Liver (tissue), 9 donors: Measurements from ENCODE around the gene GGTLC2. TPM values are rescaled to one million over a fixed set of nuclear protein-coding genes. Genes with fewer than 3 reads are reported as not detected.
"Not testable (repeated sequence)": the region's sequence is repeated elsewhere in the genome, so short reads cannot be mapped to it uniquely, and the experiment has no call there.

Experiments
- DNase-seq: peaks from one replicate; pipeline ENCODE4 v3.0.0-alpha.2; 2017; ENCODE audit warnings: low spot score
- H3K27ac ChIP-seq, 2 donors: one replicate each; pipeline ENCODE4 v1.7.0; 2013; ENCODE audit warnings: inconsistent platforms in 2 of 2, low read length in 2 of 2, control low read depth in 1 of 2, low read depth in 1 of 2, mild to moderate bottlenecking in 1 of 2
- H3K27me3 ChIP-seq, 4 donors: one replicate each; pipeline versions ENCODE4 v1.6.1 to v1.7.0; 2013; ENCODE audit warnings: low read length in 3 of 4, inconsistent platforms in 1 of 4, mild to moderate bottlenecking in 1 of 4, moderate library complexity in 1 of 4; ENCODE audit not compliant: control insufficient read depth in 4 of 4, insufficient read depth in 4 of 4
- H3K36me3 ChIP-seq, 4 donors: one replicate each; pipeline versions ENCODE4 v1.6.1 to v1.7.0; 2013; ENCODE audit warnings: low read length in 3 of 4, mild to moderate bottlenecking in 3 of 4, low read depth in 1 of 4, moderate library complexity in 1 of 4; ENCODE audit not compliant: control insufficient read depth in 4 of 4, insufficient read depth in 3 of 4
- H3K4me1 ChIP-seq, 4 donors: one replicate each; pipeline versions ENCODE4 v1.6.1 to v1.7.0; 2013; ENCODE audit warnings: low read length in 3 of 4, mild to moderate bottlenecking in 3 of 4, moderate library complexity in 1 of 4; ENCODE audit not compliant: control insufficient read depth in 4 of 4, insufficient read depth in 4 of 4
- H3K4me3 ChIP-seq, 3 donors: one replicate each; pipeline versions ENCODE4 v1.6.1 to v1.7.0; 2013; ENCODE audit warnings: low read length in 3 of 3, control low read depth in 1 of 3, low read depth in 1 of 3, mild to moderate bottlenecking in 1 of 3
- H3K9ac ChIP-seq, 2 donors: one replicate each; pipeline ENCODE4 v1.7.0; 2013; ENCODE audit warnings: low read length in 2 of 2, mild to moderate bottlenecking in 2 of 2, moderate library complexity in 2 of 2, control low read depth in 1 of 2, low read depth in 1 of 2
- H3K9me3 ChIP-seq, 4 donors: one replicate each; pipeline versions ENCODE4 v1.6.1 to v1.7.0; 2013; ENCODE audit warnings: low read length in 3 of 4; ENCODE audit not compliant: control insufficient read depth in 4 of 4
- EGR1 ChIP-seq, 2 donors: IDR thresholded peaks; 2 replicates each; pipeline ENCODE4 v1.6.1; 2016 to 2018; ENCODE audit warnings: antibody characterized with exemption in 2 of 2, low read depth in 2 of 2
- FOXA2 ChIP-seq: IDR thresholded peaks from 2 replicates; pipeline ENCODE4 v1.6.1; 2016; ENCODE audit warnings: antibody characterized with exemption
- GABPA ChIP-seq, 2 donors: IDR thresholded peaks in 1 of 2; conservative IDR thresholded peaks in 1 of 2; 2 replicates each; pipeline ENCODE4 v1.6.1; 2016; ENCODE audit warnings: antibody characterized with exemption in 2 of 2, mild to moderate bottlenecking in 1 of 2, moderate library complexity in 1 of 2
- HNF4G ChIP-seq: IDR thresholded peaks from 2 replicates; pipeline ENCODE4 v1.6.1; 2016; ENCODE audit warnings: antibody characterized with exemption
- NR2F2 ChIP-seq: IDR thresholded peaks from 2 replicates; pipeline ENCODE4 v1.6.1; 2016; ENCODE audit warnings: antibody characterized with exemption
- RAD21 ChIP-seq, 2 donors: IDR thresholded peaks; 2 replicates each; pipeline ENCODE4 v1.6.1; 2016; ENCODE audit warnings: antibody characterized with exemption in 2 of 2, mild to moderate bottlenecking in 2 of 2
- SP1 ChIP-seq: IDR thresholded peaks from 2 replicates; pipeline ENCODE4 v1.6.1; 2018; ENCODE audit warnings: antibody characterized with exemption, mild to moderate bottlenecking
- YY1 ChIP-seq: IDR thresholded peaks from 2 replicates; pipeline ENCODE4 v1.6.1; 2016; ENCODE audit warnings: antibody characterized with exemption, mild to moderate bottlenecking
- WGBS: extraction: QIAGEN DNeasy Blood & Tissue Kit; methylation state at CpG from one replicate; pipeline ENCODE4 v1.1.7; 2013; 5-methylcytosine and 5-hydroxymethylcytosine counted together
- polyA plus RNA-seq, 2 donors: library from polyadenylated mRNA; stranded (reverse) in 1 of 2; unstranded in 1 of 2; fragments of 200-250 nt in 1 of 2; fragments of >200 nt in 1 of 2; fragmentation: Nextera tagmentation in 1 of 2; extraction: Ambion mirVana in 1 of 2; gene quantifications; one replicate each; pipeline versions ENCODE4 v1.2.1 to v1.2.3, GENCODE V29; 2013 to 2015
- total RNA-seq, 2 donors: library from RNA; depleted of rRNA; stranded (reverse); fragments of >200 nt; gene quantifications; one replicate each; pipeline ENCODE4 v1.2.3, GENCODE V29; 2014
- TF ChIP-seq, protein P1 (sequence below): fragments of 150-350 bp; IDR thresholded peaks from 2 replicates; pipeline ENCODE4 v1.5.1; 2017; ENCODE audit warnings: improper control_type of control experiment, low read depth, low read length; ENCODE audit not compliant: missing input control
- TF ChIP-seq, protein P2 (sequence below): IDR thresholded peaks from 2 replicates; pipeline ENCODE4 v1.6.1; 2016; ENCODE audit warnings: antibody characterized with exemption
- TF ChIP-seq, protein P3 (sequence below): IDR thresholded peaks from 2 replicates; pipeline ENCODE4 v1.6.1; 2016; ENCODE audit warnings: antibody characterized with exemption, mild to moderate bottlenecking
- donor health status: healthy.
- donor health status: healthy.
- donor health status: healthy.
- donor health status: healthy.
- donor health status: healthy.

The GGTLC2 gene
- total and polyA plus RNA-seq, 4 donors, result not detected

DNA sequence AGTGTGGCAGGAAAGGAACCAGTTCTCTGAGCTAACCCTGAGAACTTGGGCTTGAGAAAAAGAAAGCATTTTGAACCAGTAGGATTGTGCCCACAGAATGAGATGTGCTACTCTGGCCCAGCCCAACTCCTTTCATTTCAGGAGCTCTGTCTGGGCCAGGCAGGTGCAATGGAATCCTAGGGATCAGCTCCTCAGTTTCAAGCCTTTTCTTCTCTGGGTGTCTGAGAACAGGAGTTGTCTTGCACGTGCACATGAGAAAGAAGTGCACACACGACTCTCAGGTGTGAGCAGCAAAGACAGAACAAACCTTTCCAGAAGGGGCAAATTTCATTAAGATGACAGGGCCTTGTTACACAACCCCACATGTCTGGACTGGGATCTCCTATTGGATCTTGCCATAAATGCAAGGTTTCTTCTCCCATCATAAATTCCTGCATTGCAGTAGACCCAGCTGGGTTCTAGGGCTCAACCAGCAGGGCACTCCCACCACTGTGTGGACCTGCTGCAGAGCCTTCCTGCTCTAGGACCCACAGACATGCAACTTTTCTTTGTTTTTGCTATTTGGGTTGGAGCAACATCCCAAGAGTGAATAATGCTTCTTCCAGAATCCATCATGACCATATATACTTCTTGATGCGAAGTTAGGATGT is 24.5 kb upstream of the GGTLC2 start:
- Histone ChIP-seq H3K4me3 (no peak overlapping the region), H3K27me3 (peaks cover 0 to 5% (median 0%) of the 10 kb centered on the region in 4 donors), H3K36me3 (no peaks in the 10 kb centered on the region), H3K9ac (no peak overlapping the region), H3K9me3 (no peaks in the 10 kb centered on the region), H3K27ac (no peak overlapping the region), H3K4me1 (no peaks in the 10 kb centered on the region)
- 77% methylated on average over 3 of the region's 3 CpGs for WGBS
- no peak for DNase-seq
- TF ChIP-seq RAD21 (IDR thresholded peaks at IDR 0.05), result no peak
- no peak for TF ChIP-seq SP1
- TF ChIP-seq HNF4G, result no peak
- TF ChIP-seq YY1, result no peak
- TF ChIP-seq, protein P1, sequence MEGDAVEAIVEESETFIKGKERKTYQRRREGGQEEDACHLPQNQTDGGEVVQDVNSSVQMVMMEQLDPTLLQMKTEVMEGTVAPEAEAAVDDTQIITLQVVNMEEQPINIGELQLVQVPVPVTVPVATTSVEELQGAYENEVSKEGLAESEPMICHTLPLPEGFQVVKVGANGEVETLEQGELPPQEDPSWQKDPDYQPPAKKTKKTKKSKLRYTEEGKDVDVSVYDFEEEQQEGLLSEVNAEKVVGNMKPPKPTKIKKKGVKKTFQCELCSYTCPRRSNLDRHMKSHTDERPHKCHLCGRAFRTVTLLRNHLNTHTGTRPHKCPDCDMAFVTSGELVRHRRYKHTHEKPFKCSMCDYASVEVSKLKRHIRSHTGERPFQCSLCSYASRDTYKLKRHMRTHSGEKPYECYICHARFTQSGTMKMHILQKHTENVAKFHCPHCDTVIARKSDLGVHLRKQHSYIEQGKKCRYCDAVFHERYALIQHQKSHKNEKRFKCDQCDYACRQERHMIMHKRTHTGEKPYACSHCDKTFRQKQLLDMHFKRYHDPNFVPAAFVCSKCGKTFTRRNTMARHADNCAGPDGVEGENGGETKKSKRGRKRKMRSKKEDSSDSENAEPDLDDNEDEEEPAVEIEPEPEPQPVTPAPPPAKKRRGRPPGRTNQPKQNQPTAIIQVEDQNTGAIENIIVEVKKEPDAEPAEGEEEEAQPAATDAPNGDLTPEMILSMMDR, result no peak
- TF ChIP-seq, protein P2, sequence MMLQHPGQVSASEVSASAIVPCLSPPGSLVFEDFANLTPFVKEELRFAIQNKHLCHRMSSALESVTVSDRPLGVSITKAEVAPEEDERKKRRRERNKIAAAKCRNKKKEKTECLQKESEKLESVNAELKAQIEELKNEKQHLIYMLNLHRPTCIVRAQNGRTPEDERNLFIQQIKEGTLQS, result no peak
- TF ChIP-seq FOXA2, result no peak
- TF ChIP-seq, protein P3, sequence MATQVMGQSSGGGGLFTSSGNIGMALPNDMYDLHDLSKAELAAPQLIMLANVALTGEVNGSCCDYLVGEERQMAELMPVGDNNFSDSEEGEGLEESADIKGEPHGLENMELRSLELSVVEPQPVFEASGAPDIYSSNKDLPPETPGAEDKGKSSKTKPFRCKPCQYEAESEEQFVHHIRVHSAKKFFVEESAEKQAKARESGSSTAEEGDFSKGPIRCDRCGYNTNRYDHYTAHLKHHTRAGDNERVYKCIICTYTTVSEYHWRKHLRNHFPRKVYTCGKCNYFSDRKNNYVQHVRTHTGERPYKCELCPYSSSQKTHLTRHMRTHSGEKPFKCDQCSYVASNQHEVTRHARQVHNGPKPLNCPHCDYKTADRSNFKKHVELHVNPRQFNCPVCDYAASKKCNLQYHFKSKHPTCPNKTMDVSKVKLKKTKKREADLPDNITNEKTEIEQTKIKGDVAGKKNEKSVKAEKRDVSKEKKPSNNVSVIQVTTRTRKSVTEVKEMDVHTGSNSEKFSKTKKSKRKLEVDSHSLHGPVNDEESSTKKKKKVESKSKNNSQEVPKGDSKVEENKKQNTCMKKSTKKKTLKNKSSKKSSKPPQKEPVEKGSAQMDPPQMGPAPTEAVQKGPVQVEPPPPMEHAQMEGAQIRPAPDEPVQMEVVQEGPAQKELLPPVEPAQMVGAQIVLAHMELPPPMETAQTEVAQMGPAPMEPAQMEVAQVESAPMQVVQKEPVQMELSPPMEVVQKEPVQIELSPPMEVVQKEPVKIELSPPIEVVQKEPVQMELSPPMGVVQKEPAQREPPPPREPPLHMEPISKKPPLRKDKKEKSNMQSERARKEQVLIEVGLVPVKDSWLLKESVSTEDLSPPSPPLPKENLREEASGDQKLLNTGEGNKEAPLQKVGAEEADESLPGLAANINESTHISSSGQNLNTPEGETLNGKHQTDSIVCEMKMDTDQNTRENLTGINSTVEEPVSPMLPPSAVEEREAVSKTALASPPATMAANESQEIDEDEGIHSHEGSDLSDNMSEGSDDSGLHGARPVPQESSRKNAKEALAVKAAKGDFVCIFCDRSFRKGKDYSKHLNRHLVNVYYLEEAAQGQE, result no peak
- TF ChIP-seq EGR1 (IDR thresholded peaks at IDR 0.05; ENCODE audit: low read depth in 2 of 2), result no peak
- no peak for TF ChIP-seq GABPA (IDR thresholded peaks at IDR 0.05 in 1 of 2, conservative IDR thresholded peaks at IDR 0.05 in 1 of 2)
- TF ChIP-seq NR2F2, result no peak

DNA sequence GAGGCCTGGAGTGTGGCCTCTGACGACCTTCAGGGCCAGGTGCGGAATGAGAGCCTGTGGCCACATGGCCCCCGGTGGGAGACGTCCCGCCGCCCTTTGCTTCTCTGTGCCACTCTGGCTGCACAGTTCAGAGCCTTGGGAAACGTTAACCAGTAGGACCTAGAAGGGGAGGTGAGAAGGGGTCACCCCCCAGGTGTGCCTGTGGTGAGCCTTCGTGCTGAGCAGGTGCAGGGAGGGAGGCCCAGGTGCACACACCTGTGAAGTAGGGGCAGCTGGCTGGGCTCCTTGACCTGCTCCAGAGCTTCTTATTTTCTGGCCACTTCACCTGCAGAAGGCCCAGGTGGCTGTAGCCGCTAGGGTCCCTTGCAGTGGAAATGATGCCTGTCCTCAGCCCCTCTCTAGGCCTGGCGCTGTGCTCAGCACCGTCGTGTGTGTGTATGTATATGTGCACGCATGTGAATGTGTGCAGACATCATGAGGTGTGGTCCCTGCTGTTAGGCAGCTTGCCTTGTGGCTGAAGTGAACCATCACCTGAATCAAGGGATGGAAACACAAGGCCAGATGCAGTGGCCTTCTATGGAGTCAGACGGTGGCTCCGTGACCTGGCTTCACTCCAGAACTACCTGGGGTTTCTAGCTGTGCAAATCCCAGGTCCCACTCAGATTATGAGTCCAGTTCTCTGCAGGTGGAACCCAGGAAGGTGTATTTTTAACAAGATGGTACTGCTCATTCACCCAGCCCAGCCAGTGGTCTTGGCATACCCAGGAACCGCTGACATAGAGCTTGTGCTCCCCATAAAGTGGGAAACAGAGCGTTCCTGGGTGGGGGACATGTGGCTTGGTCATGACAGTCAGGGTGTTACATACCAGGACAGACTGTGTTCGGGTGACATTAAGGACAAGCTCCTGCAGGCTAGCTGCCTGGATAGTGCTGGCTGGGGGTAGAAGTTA is 15.6 kb upstream of the GGTLC2 start:
- not testable (repeated sequence) for H3K36me3 ChIP-seq, H3K27me3 ChIP-seq, H3K4me1 ChIP-seq, H3K4me3 ChIP-seq, H3K9ac ChIP-seq, DNase-seq, H3K27ac ChIP-seq, H3K9me3 ChIP-seq
- WGBS, result 84% methylated on average over 12 of the region's 18 CpGs

DNA sequence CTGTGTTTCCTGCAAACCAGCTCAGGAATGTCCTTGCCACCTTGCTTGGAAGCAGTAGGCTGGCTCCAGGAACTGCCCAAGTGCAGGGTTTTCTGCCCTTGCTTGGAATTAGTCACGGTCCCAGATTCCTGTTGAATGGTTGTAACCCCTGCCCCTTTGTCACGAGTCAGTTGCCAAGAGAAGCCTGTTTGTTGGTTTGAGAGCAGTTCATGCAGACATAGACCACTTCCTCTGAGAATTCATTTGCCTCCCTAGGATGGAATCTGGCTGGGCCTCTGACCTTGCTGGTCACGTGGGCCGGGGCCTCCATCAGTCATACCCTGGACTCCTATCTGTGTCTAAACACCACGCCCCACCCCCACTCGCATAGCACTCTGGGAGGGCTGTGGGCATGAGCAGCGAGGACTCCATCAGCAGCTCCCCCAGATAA is 13.2 kb upstream of the GGTLC2 start:
- not testable (repeated sequence) for H3K27me3 ChIP-seq, H3K4me1 ChIP-seq, H3K9me3 ChIP-seq, H3K27ac ChIP-seq, H3K9ac ChIP-seq, H3K36me3 ChIP-seq, H3K4me3 ChIP-seq, DNase-seq
- 65% methylated on average over 7 of the region's 7 CpGs for WGBS

DNA sequence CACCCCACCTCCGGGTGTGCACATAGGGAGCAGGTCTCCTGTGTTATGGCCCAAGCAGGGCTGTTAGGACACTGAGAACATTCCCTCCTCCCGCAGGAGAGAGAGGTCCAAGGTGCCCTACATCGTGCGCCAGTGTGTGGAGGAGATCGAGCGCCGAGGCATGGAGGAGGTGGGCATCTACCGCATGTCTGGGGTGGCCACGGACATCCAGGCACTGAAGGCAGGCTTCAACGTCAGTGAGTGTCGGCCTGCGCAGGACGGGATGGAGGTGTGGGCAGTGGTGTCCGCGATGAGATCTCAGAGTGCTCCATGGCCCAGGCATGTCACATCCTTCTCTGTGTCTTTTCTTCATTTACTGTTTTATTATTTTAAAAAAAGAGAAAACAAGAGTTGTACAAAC is 12.2 kb upstream of the GGTLC2 start:
- H3K27ac ChIP-seq, DNase-seq, H3K27me3 ChIP-seq, H3K4me1 ChIP-seq, H3K36me3 ChIP-seq, H3K9ac ChIP-seq, H3K4me3 ChIP-seq, H3K9me3 ChIP-seq: not testable (repeated sequence)
- 96% methylated on average over 13 of the region's 15 CpGs for WGBS

DNA sequence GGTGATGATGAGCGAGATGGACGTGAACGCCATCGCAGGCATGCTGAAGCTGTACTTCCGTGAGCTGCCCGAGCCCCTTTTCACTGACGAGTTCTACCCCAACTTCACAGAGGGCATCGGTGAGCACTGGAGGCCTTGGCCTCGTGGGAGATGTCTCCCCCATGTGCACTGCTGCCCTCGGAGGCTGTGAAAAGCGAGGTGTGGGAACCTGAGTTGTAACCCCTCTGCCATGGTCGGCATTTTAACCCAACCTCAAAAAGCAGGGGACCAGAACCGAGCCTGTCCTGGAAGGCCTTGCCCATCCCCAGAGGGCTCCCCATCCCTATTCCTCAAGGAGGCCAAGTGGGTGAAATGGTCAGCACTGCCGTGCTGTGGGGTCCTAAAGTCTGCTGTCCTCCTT is 10.9 kb upstream of the GGTLC2 start:
- 91% methylated on average over 14 of the region's 14 CpGs for WGBS
- H3K27ac ChIP-seq, H3K4me3 ChIP-seq, H3K9me3 ChIP-seq, H3K36me3 ChIP-seq, H3K9ac ChIP-seq, DNase-seq, H3K27me3 ChIP-seq, H3K4me1 ChIP-seq: not testable (repeated sequence)
